ENCODE measurements around the gene VARS2.
"Not testable (repeated sequence)": the region's sequence is repeated elsewhere in the genome, so short reads cannot be mapped to it uniquely, and the experiment has no call there.

Gene VARS2

DNA sequence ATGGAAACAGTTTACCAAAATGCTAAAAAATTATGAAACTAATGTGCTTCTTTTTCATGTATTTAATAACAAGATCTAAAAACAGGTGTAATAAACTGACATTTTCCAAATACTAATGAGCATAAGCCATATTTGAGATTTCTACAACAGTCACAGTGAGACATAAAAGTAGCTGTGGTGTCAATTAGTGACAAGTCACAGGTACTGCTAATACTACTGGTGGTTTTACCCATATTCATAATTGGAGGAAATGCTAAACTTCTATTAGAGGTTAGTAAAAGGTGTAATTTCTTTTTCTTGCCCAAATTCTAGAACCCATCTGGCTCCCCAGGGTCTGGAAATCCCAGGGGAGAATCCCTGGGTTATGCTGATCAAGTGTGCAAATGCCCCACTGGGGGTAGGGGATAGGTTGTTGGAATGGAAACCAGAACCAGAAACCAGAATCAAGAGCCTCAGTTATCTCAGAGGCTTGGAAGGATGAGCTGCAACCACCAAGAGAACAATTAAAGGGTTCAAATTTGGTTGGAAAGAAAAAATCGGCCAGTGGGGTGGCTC, 13.1 kb upstream of the VARS2 start:
- no peak for DNase-seq

DNA sequence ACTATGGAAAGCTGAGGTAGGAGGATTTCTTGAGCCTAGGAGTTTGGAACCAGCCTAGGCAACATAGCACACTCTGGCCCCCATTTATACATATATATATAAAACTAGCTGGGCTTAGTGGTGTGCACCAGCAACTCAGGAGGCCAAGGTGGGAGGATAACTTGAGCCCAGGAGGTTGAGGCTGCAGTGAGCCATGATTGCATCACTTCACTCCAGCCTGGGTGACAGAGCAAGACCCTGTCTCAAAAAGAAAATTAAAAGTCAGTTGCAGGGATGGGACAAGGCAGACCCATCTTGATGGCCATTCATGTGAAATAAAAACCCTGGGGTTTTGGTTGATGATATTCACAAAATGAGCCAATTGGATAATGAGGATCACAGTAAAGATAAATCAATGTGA, 12.6 kb upstream of the VARS2 start:
- DNase-seq = no peak

DNA sequence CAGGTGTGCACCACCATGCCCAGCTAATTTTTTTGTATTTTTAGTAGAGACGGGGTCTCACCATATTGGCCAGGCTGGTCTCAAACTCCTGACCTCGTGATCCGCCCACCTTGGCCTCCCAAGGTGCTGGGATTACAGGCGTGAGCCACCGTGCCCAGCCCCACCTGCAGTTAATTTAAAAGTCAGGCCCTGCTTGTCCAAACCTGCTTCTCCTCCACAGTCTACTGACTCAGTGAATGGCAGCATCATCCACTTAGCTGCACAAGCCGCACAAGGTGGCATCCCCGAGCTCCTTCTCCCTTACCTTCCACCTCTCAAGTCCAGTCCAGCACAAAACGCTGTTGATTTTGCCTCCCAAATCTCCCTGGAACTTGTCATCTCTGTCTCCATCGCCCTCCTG, 11.8 kb upstream of the VARS2 start:
- DNase-seq = not testable (repeated sequence)

DNA sequence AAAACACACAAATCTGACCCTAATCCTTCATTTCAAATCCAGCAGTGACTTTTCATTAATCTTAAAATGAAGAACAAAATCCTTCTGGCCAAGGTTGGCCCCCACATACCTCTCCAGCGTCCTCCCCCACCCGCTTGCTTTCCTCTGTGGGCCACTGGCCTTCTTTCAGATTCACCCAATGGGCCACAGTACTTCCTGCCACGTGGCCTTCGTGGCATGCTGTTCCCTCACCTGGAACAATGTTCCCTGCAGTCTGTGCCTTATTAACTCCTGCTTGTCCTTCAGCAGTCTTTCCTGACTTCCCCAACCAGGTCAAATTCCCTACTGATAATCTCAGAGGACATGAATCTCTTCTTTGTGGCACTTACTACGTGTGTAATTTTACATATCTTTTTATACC, 11.3 kb upstream of the VARS2 start:
- no peak for DNase-seq

DNA sequence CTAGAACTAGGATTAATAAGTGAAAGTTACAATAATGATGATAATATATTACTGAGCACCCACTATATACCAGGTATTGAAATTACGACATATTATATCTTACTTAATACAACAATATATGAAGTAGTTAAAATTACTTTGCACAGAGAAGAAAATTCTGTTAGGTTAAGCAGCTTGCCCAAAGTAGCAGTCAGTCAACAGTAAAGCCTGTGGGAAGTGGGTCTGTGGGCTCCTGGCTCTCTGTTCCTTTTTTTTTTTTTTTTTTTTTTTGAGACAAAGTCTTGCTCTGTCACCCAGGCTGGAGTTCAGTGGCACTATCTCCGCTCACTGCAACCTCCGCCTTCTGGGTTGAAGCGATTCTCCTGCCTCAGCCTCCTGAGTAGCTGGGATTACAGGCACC, 10.8 kb upstream of the VARS2 start:
- DNase-seq = no peak

DNA sequence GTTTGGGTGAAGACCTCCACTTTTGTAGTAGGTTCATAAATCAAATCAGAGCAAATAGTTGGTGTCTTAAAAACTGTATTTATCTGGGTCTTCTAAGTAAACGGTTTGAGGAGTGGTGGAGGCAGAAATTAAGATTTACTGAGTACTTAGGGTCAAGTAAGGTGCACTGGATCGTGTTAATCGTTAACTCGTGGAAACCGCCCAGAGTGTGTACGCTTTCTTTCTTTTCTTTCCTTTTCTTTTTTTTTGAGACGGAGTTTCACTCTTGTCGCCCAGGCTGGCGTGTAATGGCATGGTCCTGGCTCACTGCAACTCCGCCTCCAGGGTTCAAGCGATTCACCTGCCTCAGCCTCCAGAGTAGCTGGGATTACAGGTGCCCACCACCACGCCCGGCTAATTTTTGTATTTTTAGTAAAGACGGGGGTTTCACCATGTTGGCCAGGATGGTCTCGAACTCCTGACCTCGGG, 6.7 kb upstream of the VARS2 start:
- DNase-seq = not testable (repeated sequence)

DNA sequence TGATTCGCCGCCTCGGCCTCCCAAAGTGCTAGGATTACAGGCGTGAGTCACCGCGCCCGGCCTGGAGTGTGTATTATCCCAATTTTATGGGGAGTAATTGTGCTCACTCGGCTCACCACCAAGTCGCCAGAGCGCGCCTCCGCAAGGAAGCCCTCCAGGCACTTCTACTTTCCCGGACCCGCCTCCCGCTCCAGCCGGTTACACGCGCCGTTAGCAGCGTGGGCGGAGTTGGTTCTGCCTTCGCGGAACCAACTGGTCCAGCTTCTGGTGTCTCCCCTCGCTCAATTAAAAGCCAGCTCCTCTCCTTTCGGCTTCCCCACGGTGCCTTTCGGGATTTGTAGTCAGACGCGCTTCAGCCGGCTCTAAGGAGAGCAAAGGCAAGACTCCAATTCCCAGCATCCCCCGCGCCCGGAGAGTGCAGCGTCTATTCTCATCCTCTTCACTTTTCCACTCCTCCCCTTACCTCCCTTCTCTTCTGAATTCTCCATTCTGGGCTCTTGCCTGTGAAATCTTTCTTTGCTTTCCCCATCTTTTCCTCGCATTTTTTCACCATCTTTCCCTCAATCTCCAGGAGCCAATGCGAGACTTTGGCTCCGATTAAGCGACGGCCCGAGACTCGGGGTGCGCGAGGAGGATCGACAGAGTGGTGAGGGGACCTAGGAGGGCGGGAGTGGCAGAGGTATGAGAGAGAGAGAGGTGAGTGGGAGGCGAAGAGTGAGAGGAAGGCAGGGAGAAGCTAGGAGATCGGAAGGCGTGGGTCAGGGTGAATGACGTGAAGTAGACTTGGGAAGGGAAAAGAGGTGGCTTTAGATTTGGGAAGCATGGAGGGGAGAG, 6.1 kb upstream of the VARS2 start, which contains the start of gene GTF2H4:
Gene GTF2H4, plus strand, starts transcription at position 450 of the 834 bp plus-strand sequence.
- DNase-seq = peak; percentile 91

DNA sequence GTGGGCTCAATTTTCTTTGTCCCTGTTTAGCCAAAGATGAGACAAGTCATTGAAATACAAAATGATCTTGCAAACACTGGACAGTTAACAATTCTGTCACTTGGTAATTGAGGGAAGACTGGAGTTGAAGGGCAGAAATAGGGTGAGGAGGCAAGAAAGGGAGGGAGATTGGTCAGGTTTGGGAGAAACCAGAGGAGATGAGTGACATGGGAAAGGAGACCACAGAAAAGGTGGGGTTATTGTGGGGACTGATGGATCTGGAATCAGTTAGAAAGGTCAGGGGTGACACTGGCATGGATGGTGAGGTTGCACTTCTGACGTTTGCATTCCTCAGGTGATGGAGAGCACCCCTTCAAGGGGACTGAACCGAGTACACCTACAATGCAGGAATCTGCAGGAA, 5.3 kb upstream of the VARS2 start:
- no peak for DNase-seq

DNA sequence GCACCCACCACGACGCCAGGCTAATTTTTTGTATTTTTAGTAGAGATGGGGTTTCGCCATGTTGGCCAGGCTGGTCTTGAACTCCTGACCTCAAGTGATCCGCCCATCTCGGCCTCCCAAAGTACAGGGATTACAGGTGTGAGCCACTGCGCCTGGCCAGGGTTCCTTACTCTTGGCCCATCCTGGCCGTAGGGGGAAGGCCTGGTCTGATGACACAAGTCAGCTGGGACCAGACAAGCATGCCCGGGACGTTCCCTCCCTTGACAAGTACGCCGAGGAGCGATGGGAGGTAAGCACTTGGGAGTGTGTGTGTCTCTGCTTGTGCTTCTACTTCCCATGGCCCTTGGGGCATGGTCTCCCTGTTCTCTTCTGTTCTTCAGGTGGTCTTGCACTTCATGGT, 3.6 kb upstream of the VARS2 start:
- DNase-seq = not testable (repeated sequence)

DNA sequence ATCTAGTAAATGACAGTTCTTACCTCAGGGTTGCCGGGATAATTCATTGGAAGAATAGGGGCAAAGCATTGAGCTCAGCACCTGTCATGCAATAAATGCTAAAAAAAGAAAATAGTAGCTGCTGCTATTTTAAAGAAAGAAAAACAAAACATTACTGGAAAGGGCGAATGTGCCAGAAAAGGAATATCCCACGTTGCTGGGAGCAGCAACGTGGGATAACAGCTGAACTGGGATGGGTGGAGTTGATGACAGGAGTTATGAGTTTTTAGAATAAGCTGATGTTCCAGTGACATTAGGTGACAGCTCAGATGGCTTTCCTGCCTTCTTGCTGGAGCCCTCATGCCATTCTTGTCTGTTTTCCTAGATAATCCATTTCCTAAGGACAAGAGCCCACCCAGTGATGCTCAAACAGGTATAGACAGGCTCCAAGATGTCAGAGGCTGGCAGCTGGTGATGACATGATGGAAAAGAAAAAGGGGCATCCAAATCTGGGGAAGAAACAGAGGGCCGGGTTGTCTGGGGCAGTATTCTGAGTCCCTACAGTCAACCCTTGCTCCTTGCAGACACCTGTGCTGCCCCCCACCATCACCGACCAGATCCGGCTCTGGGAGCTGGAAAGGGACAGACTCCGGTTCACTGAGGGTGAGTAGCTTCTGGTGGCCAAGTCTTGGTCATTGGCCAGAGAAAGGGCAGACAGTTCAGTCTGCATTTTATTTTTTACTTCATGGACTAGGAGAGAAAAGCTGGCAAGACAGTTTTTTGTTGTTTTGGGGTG, 1.1 kb upstream of the VARS2 start:
- no peak for DNase-seq

DNA sequence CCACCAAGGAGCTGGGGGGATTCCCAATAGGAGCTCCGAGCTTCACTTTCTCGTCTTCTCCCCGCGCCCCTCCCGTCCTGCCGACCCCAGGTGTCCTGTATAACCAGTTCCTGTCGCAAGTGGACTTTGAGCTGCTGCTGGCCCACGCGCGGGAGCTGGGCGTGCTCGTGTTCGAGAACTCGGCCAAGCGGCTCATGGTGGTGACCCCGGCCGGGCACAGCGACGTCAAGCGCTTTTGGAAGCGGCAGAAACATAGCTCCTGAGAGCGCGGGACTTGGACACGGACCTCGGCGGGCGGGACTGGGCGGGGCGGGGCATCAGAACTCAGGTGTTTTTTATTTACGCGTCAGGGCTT, 340 bp upstream of the VARS2 start:
- DNase-seq = no peak

DNA sequence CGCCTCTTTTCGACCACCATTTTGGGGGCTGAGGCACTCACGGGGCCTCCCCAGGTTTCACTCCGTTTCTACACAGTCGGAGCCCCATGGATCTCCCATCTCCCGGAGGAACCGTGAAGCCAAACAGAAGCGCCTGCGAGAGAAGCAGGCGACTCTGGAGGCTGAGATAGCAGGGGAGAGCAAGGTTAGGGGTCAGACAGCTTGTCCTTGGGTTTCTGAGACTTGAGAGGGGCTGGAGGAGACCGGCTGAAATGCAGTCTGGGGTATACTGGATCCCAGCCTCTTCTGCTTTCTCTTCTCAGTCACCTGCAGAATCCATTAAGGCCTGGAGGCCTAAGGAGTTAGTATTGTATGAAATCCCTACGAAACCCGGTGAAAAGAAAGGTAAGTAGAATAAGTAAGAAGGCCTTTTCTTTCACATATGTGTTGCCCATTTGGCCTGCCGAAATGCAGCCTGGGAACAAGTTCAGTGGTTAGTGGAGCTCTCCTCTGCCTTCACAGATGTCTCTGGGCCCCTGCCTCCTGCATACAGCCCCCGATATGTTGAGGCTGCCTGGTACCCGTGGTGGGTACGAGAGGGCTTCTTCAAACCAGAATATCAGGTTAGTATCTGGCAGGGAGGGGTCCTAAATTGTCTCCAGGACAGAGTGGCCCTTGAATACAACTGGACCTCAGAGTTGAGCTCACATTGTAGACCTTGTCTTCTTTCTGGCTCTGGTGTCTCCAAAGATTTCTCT, 984 bp downstream of the VARS2 start:
- DNase-seq = no peak

DNA sequence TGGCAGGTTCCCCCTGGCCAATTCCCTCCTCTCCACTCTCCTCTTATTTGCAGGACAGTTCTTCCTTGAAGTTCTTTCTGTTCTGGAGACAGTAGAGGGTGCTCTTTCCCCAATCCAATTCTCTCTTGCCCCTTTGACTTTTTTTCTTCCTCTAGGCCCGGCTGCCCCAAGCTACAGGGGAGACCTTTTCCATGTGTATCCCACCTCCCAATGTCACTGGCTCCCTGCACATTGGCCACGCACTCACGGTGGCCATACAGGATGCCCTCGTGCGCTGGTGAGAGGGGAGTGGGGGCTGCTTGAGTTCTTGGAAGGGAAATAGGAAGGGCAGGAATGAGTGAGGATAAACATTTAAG, 1.5 kb downstream of the VARS2 start:
- DNase-seq = peak; percentile 21

DNA sequence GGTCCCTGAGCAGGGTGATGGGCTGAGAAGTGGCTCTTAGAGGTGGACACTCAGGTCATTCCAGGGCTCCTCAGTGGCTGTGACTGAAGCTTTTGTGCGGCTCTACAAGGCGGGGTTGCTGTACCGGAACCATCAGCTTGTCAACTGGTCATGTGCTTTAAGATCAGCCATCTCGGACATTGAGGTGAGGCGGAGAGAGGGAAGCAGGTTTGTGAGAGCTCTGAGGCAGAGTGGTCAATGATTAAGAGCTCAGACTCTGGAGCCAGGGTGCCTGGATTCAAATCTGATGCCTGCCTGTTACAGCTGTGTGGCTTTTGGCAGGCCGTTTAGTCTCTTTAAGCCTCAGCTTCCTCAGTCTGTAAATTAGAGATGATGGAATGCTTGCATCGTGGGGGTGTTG, 3.0 kb downstream of the VARS2 start:
- DNase-seq = no peak

DNA sequence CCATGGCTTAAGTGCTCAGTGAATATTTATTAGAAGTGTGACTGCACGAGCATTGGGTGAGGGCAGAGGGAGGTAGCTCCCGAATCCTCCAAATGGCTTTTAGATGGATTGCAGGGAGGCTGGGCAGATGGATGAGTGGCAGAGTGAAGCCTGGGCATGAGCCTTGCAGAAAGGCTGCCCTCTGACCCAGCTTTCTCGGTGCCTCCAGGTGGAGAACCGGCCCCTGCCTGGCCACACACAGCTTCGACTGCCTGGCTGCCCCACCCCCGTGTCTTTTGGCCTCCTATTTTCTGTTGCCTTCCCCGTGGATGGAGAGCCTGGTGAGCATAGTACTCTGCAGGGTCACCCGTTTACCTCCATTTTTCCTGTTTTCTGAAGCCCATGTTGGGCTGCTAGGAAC, 3.4 kb downstream of the VARS2 start:
- DNase-seq = no peak

DNA sequence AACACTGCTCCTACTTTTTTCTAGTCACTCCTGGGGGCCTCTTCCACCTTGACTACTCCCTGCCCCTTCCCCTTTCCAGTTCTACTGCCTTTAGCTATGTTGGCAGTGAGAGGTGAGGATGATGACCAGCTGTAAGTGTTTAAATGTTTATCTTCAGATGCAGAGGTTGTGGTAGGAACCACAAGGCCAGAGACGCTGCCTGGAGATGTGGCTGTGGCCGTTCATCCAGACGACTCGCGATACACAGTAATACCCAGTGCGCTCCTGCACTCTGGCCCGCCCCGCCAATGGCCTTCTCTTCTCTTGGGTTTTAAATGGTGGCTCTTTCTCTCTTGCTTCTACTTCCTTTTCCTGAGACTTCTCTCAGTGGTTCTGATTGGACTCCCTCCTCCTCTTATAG, 4.6 kb downstream of the VARS2 start:
- DNase-seq = no peak

DNA sequence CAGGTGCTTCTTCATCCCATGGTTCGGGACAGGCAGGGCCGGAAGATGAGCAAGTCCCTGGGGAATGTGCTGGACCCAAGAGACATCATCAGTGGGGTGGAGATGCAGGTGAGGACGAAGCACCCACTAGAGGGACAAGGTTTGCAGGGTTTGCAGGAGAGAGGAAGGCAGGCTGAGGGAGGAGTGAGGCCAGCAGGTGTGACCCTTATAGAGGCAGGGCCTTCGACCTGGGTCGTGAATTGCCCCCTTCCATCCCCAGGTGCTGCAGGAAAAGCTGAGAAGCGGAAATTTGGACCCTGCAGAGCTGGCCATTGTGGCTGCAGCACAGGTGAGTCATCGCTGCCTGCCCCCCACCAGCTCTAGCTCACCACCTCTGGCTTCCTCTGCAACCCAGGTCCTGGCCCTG, 8.4 kb downstream of the VARS2 start:
- no peak for DNase-seq

DNA sequence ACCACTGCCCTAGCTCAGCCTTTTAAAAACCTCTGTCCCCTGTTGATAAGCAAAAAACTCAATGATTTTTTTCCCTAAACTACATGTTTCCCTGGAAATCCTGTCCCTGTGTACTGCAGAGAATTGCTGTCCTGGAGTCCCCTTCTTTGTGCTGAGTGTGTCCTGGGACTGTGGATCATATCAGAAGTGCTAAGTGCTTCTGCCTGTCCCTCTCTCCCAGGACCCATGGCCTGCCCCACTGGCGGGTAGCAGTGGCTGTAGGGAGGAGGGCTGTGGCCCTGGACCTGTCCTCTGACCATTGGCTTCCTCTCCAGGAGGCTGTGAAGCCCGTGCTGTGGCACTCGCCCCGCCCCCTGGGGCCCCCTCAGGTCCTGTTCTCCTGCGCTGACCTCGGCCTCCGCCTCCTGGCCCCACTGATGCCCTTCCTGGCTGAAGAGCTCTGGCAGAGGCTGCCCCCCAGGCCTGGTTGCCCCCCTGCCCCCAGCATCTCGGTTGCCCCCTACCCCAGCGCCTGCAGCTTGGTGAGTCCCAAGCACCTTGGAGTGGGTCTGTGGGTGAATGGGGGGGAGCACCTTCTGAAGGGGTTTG, 10.1 kb downstream of the VARS2 start:
- DNase-seq = not testable (repeated sequence)

DNA sequence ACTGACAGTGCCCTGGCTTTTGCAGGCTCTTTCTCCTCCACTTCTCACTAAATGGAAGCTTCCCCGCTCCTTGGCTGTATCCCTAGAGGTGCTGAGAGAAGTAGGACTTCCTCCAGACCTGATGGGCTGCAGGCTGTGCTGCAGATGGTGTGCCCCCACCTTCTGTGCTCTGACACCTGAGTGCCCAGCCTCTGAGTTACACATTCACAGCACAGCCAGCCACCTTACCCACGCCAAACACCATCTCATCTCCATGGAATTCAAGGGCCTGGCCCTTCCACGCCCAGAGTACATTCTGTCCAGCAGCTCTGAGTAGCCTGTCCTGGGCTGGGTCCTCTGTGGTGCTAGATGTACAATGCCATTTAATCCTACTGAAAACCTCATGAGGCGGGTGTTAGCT, 12.6 kb downstream of the VARS2 start:
- DNase-seq = no peak

DNA sequence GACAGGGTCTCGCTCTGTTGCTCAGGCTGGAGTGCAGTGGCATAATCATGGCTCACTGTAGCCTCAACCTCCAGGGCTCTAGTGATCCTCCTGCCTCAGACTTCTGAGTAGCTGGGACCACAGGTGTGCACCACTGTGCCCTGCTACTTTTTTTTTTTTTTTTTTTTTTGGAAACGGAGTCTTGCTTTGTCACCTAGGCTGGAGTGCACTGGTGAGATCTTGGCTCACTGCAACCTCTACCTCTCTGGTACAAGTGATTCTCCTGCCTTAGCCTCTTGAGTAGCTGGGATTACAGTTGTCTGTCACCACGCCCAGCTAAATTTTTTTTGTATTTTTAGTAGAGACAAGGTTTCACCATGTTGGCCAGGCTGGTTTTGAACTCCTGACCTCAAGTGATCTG, 13.0 kb downstream of the VARS2 start:
- DNase-seq = not testable (repeated sequence)

DNA sequence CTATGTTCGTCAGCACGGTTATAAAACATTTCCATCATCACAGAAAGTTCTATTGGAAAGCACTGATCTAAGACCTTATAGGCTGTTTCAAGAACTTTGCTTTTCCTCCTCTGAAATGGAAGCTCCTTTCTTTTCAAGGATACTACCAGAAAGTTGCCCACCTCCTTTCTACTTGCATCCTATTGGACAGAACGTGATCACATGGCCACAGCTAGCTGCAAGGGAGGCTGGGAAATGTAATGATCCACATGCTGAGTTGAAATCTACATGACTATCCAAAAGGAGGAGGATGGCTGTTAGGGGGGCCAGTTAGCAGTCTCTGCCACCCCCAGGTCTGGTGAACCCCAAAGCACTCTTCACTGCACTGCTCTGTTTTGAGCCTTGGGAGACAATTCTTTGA, 14.6 kb downstream of the VARS2 start:
- no peak for DNase-seq

DNA sequence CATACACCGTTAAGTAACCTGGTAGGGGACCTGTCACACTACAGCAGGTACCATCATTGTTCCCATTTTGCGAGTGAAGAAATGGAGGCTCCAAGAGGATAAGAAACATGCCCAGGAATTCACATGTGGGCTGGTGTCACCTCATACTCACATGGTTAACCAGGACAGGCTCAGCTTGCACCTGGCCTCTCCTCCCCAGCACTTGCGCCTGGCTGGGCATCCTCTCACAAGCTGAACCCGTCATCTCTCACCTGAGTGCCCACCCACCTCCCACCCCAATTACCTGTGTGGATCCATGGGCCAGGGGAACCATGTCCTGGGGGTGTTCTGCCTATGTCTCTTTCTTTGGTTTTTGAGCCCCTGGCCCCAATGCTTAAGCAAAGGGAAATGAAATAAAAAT, 16.5 kb downstream of the VARS2 start:
- no peak for DNase-seq

DNA sequence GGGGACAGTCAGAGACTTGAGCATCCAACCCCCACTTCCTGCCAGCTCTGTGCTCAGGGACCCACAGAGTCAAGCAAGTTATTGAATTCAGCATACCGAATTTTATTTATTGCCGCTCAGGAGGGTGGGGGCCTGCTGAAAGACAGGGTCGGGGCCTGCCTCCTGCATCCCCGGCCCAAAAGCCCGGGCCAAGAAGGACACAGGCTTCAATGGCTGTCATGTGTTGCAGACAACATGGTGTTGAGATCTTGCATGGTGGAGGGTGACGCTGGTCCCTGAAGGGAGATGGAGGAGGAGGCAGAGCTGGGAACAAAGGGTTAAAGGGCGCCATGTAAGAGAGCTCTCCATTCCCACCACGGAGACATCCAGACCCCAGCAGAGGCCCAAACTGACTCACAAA, 17.2 kb downstream of the VARS2 start:
- no peak for DNase-seq

Data from activated T-cell treated with anti-CD3 and anti-CD28 coated beads, Interleukin-2, amount 50 U/mL, for 1 hour (primary cell).